HCT116 (cell line): ENCODE data around the gene CISD3. TPM values are rescaled to one million over a fixed set of nuclear protein-coding genes. Genes with fewer than 3 reads are reported as not detected.

Experiments used
- ATAC-seq: fragments of 200-7000 bp; cut with Tn5 transposase; 2 replicates; pipeline ENCODE4 v1.9.1; 2020; ENCODE audit warnings: mild to moderate bottlenecking, moderate library complexity
- BruUV-seq: library from RNA; stranded (reverse); fragments of 400-500 nt; replicated peaks from 2 replicates; lab custom pipeline; 2021; lab: Mats Ljungman, UMichigan
- CTCF ChIA-PET: fragments of 300-600 bp; sonication (Branson Sonifier 250); formaldehyde crosslinking; loops from one replicate; lab custom pipeline; 2021; ENCODE audit warnings: antibody characterized with exemption; lab: Charles Lee
- POLR2A ChIA-PET: fragments of 300-600, 350-600 bp; sonication (Branson Sonifier 250); formaldehyde crosslinking; loops from one replicate; lab custom pipeline; 2021; ENCODE audit warnings: antibody characterized with exemption; lab: Charles Lee
- RAD21 ChIA-PET, 2 experiments: fragments of 300-600 bp; sonication (Branson Sonifier 250); formaldehyde crosslinking; loops; one replicate each; lab custom pipeline; 2023; ENCODE audit warnings: low total read pairs in 2 of 2; ENCODE audit not compliant: uncharacterized antibody in 2 of 2, unreplicated experiment in 2 of 2, low non-redundant PET in 1 of 2; lab: Charles Lee
- DNase-seq: peaks from one replicate; pipeline ENCODE4 v3.0.0-alpha.2; 2010; ENCODE audit warnings: low read depth, low spot score
- H2AFZ ChIP-seq: fragments of 200-600 bp; shearing (Covaris generic), sonication (generic); 2 replicates; pipeline ENCODE4 v1.6.1; 2017; ENCODE audit warnings: low read depth, mixed run types, mixed read lengths, antibody characterized with exemption, low read length; ENCODE audit not compliant: poor library complexity, severe bottlenecking
- H3K27ac ChIP-seq: 2 replicates; pipeline ENCODE4 v1.5.1; 2012; ENCODE audit warnings: low read depth, low read length
- H3K27me3 ChIP-seq: fragments of 200-600 bp; sonication (generic); 2 replicates; pipeline ENCODE4 v1.6.1; 2016; ENCODE audit warnings: mixed run types, low read length, mixed read lengths; ENCODE audit not compliant: insufficient read depth
- H3K36me3 ChIP-seq, 2 experiments: fragments of 200-500 bp in 1 of 2; fragments of 200-600 bp in 1 of 2; sonication (Bioruptor generic) in 1 of 2; sonication (generic) in 1 of 2; 2 replicates each; pipeline versions ENCODE4 v1.5.1 to v1.6.1; 2014 to 2016; ENCODE audit warnings: low read length in 2 of 2, inconsistent platforms in 1 of 2, mixed read lengths in 1 of 2, mixed run types in 1 of 2; ENCODE audit not compliant: insufficient read depth in 2 of 2, control insufficient read depth in 1 of 2
- H3K4me1 ChIP-seq, 2 experiments: fragments of 200-600 bp in 1 of 2; sonication (generic) in 1 of 2; 2 replicates each; pipeline versions ENCODE4 v1.5.1 to v1.6.1; 2012 to 2017; ENCODE audit warnings: low read length in 2 of 2, inconsistent platforms in 1 of 2, mild to moderate bottlenecking in 1 of 2, mixed read lengths in 1 of 2, mixed run types in 1 of 2, moderate library complexity in 1 of 2; ENCODE audit not compliant: insufficient read depth in 2 of 2, control insufficient read depth in 1 of 2
- H3K4me2 ChIP-seq: fragments of 200-600 bp; sonication (generic); 2 replicates; pipeline ENCODE4 v1.6.1; 2017; ENCODE audit warnings: mixed run types, low read length, mixed read lengths
- H3K4me3 ChIP-seq, 2 experiments: fragments of 200-600 bp in 1 of 2; sonication (generic) in 1 of 2; replicated peaks in 1 of 2; 2 replicates each; pipeline ENCODE4 v1.5.1; 2011 to 2016; ENCODE audit warnings: low read length in 2 of 2, control low read depth in 1 of 2, low read depth in 1 of 2, mild to moderate bottlenecking in 1 of 2, mixed read lengths in 1 of 2, mixed run types in 1 of 2
- H3K79me2 ChIP-seq: fragments of 200-600 bp; sonication (generic); 2 replicates; pipeline ENCODE4 v1.6.1; 2017; ENCODE audit warnings: mild to moderate bottlenecking, mixed run types, low read length, moderate library complexity, mixed read lengths; ENCODE audit not compliant: insufficient read depth
- H3K9ac ChIP-seq: fragments of 200-600 bp; sonication (generic); 2 replicates; pipeline ENCODE4 v1.6.1; 2016; ENCODE audit warnings: low read length, mixed read lengths
- H3K9me2 ChIP-seq: fragments of 200-600 bp; sonication (generic), shearing (Covaris generic); 2 replicates; pipeline ENCODE4 v1.6.1; 2017; ENCODE audit warnings: mixed run types, mild to moderate bottlenecking, moderate library complexity; ENCODE audit not compliant: insufficient read depth
- H3K9me3 ChIP-seq, 2 experiments: fragments of 200-500 bp in 1 of 2; fragments of 200-600 bp in 1 of 2; sonication (Bioruptor generic) in 1 of 2; sonication (generic) in 1 of 2; 2 replicates each; pipeline ENCODE4 v1.6.1; 2014 to 2017; ENCODE audit warnings: low read length in 2 of 2, mixed read lengths in 2 of 2, inconsistent platforms in 1 of 2, low read depth in 1 of 2, mild to moderate bottlenecking in 1 of 2, mixed run types in 1 of 2, moderate library complexity in 1 of 2; ENCODE audit not compliant: control insufficient read depth in 1 of 2, insufficient read depth in 1 of 2
- H4K20me1 ChIP-seq: fragments of 200-600 bp; sonication (generic), shearing (Covaris generic); 2 replicates; pipeline ENCODE4 v1.6.1; 2017; ENCODE audit warnings: mixed run types, mild to moderate bottlenecking, moderate library complexity; ENCODE audit not compliant: insufficient read depth
- CBX3 ChIP-seq: IDR thresholded peaks from 2 replicates; pipeline ENCODE4 v1.6.1; 2012; ENCODE audit warnings: low read depth
- CEBPB ChIP-seq: IDR thresholded peaks from 2 replicates; pipeline ENCODE4 v1.6.1; 2012; ENCODE audit warnings: low read depth
- EGR1 ChIP-seq: IDR thresholded peaks from 2 replicates; pipeline ENCODE4 v1.6.1; 2012; ENCODE audit warnings: low read depth
- EZH2 ChIP-seq: fragments of 200-600 bp; sonication (generic); IDR thresholded peaks from 2 replicates; pipeline ENCODE4 v1.6.1; 2017; ENCODE audit warnings: antibody characterized with exemption, mixed run types
- FOSL1 ChIP-seq: IDR thresholded peaks from 2 replicates; pipeline ENCODE4 v1.6.1; 2012; ENCODE audit warnings: low read depth
- JUND ChIP-seq: IDR thresholded peaks from 2 replicates; pipeline ENCODE4 v1.6.1; 2012
- RAD21 ChIP-seq: IDR thresholded peaks from 2 replicates; pipeline ENCODE4 v1.6.1; 2012; ENCODE audit warnings: low read depth, mild to moderate bottlenecking
- REST ChIP-seq: IDR thresholded peaks from 2 replicates; pipeline ENCODE4 v1.6.1; 2012; ENCODE audit warnings: low read depth
- SIN3A ChIP-seq: IDR thresholded peaks from 2 replicates; pipeline ENCODE4 v1.6.1; 2012; ENCODE audit warnings: low read depth
- SP1 ChIP-seq: IDR thresholded peaks from 2 replicates; pipeline ENCODE4 v1.6.1; 2012; ENCODE audit warnings: low read depth
- SRF ChIP-seq: IDR thresholded peaks from 2 replicates; pipeline ENCODE4 v1.6.1; 2012; ENCODE audit warnings: low read depth
- TCF7L2 ChIP-seq: IDR thresholded peaks from 2 replicates; pipeline ENCODE4 v1.7.0; 2011; ENCODE audit warnings: borderline replicate concordance, inconsistent platforms; ENCODE audit not compliant: insufficient read depth, insufficient read length; ENCODE audit errors: extremely low read depth
- YY1 ChIP-seq: IDR thresholded peaks from 2 replicates; pipeline ENCODE4 v1.6.1; 2011; ENCODE audit warnings: low read length, low read depth, moderate library complexity, mild to moderate bottlenecking; ENCODE audit not compliant: insufficient replicate concordance; ENCODE audit errors: extremely low read depth
- ZFX ChIP-seq: fragments of 450-650 bp; IDR thresholded peaks from 2 replicates; pipeline ENCODE4 v1.6.1; 2017
- ZNF274 ChIP-seq: fragments of 200-500 bp; sonication (Bioruptor generic); IDR thresholded peaks from 2 replicates; pipeline ENCODE4 v1.6.1; 2014; ENCODE audit warnings: mild to moderate bottlenecking, low read depth, low read length, inconsistent platforms
- intact Hi-C: fragments of 100-400 bp; cut with micrococcal nuclease; formaldehyde crosslinking; loops from 2 replicates; pipeline ENCODE4 v1.10.0; 2022
- total RNA-seq: library from RNA; stranded (reverse); gene quantifications from one replicate; pipeline ENCODE4 v1.2.1, GENCODE V29; 2021; ENCODE audit not compliant: unreplicated experiment
- TF ChIP-seq, protein P1 (sequence below): IDR thresholded peaks from 2 replicates; pipeline ENCODE4 v1.6.1; 2012
- TF ChIP-seq, protein P2 (sequence below): IDR thresholded peaks from 2 replicates; pipeline ENCODE4 v1.6.1; 2012
- TF ChIP-seq, protein P3 (sequence below): IDR thresholded peaks from 2 replicates; pipeline ENCODE4 v1.6.1; 2011; ENCODE audit warnings: mild to moderate bottlenecking, low read length, moderate library complexity; ENCODE audit not compliant: insufficient replicate concordance; ENCODE audit errors: extremely low read depth
- TF ChIP-seq, protein P4 (sequence below), 3 experiments: fragments of 200-600 bp in 1 of 3; sonication (generic) in 1 of 3; IDR thresholded peaks in 2 of 3; conservative IDR thresholded peaks in 1 of 3; 2 replicates each; pipeline ENCODE4 v1.5.1; 2012 to 2017; ENCODE audit warnings: low read depth in 2 of 3, low read length in 2 of 3, antibody characterized with exemption in 1 of 3, borderline replicate concordance in 1 of 3, control low read depth in 1 of 3, mild to moderate bottlenecking in 1 of 3, mixed read lengths in 1 of 3, mixed run types in 1 of 3, moderate library complexity in 1 of 3; ENCODE audit not compliant: insufficient read depth in 1 of 3

CISD3 gene
- total RNA-seq, 1 experiment from 2014 or later = 50.2 TPM

- Histone ChIP-seq H2AFZ (no peak overlapping the region), H3K27ac (no peak overlapping the region), H4K20me1 (no peaks in the 10 kb centered on the region), H3K79me2 (peaks cover 41% of the 10 kb centered on the region), H3K27me3 (no peaks in the 10 kb centered on the region), H3K9ac (no peak overlapping the region), H3K9me3 (no peaks in the 10 kb centered on the region), H3K9me2 (no peaks in the 10 kb centered on the region), H3K36me3 (peaks cover 19 to 30% of the 10 kb centered on the region in 2 experiments), H3K4me3 (no peak overlapping the region), H3K4me2 (no peak overlapping the region), H3K4me1 (peaks cover 6 to 22% of the 10 kb centered on the region in 2 experiments; a peak in 3 of 4 replicates)
- ChIA-PET CTCF (no interaction called here), RAD21 (no interaction called here), POLR2A (no interaction called here)
- intact Hi-C loops = loop anchor here (10.0 kb wide), 1 partner anchor 415 kb away; the partner anchor contains the start of gene PLXDC1
- DNase-seq (no peak), ATAC-seq (no peak)
- BruUV-seq = no TSS peak
- no peak for TF ChIP-seq SP1
- TF ChIP-seq, protein P1, sequence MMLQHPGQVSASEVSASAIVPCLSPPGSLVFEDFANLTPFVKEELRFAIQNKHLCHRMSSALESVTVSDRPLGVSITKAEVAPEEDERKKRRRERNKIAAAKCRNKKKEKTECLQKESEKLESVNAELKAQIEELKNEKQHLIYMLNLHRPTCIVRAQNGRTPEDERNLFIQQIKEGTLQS = no peak
- TF ChIP-seq SIN3A = no peak
- TF ChIP-seq JUND = no peak
- no peak for TF ChIP-seq YY1
- TF ChIP-seq, protein P2, sequence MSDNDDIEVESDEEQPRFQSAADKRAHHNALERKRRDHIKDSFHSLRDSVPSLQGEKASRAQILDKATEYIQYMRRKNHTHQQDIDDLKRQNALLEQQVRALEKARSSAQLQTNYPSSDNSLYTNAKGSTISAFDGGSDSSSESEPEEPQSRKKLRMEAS = no peak
- TF ChIP-seq ZFX = no peak
- TF ChIP-seq TCF7L2 = no peak
- TF ChIP-seq ZNF274 = no peak
- TF ChIP-seq RAD21 = no peak
- TF ChIP-seq, protein P3, sequence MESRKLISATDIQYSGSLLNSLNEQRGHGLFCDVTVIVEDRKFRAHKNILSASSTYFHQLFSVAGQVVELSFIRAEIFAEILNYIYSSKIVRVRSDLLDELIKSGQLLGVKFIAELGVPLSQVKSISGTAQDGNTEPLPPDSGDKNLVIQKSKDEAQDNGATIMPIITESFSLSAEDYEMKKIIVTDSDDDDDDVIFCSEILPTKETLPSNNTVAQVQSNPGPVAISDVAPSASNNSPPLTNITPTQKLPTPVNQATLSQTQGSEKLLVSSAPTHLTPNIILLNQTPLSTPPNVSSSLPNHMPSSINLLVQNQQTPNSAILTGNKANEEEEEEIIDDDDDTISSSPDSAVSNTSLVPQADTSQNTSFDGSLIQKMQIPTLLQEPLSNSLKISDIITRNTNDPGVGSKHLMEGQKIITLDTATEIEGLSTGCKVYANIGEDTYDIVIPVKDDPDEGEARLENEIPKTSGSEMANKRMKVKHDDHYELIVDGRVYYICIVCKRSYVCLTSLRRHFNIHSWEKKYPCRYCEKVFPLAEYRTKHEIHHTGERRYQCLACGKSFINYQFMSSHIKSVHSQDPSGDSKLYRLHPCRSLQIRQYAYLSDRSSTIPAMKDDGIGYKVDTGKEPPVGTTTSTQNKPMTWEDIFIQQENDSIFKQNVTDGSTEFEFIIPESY = no peak
- no peak for TF ChIP-seq REST
- TF ChIP-seq, protein P4, sequence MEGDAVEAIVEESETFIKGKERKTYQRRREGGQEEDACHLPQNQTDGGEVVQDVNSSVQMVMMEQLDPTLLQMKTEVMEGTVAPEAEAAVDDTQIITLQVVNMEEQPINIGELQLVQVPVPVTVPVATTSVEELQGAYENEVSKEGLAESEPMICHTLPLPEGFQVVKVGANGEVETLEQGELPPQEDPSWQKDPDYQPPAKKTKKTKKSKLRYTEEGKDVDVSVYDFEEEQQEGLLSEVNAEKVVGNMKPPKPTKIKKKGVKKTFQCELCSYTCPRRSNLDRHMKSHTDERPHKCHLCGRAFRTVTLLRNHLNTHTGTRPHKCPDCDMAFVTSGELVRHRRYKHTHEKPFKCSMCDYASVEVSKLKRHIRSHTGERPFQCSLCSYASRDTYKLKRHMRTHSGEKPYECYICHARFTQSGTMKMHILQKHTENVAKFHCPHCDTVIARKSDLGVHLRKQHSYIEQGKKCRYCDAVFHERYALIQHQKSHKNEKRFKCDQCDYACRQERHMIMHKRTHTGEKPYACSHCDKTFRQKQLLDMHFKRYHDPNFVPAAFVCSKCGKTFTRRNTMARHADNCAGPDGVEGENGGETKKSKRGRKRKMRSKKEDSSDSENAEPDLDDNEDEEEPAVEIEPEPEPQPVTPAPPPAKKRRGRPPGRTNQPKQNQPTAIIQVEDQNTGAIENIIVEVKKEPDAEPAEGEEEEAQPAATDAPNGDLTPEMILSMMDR (IDR thresholded peaks at IDR 0.05 in 2 of 3, conservative IDR thresholded peaks at IDR 0.05 in 1 of 3; ENCODE audit: borderline replicate concordance in 1 of 3, insufficient read depth in 1 of 3, low read depth in 2 of 3, low read length in 2 of 3) = no peak
- no peak for TF ChIP-seq EGR1
- TF ChIP-seq CEBPB = no peak
- TF ChIP-seq FOSL1 = no peak
- no peak for TF ChIP-seq EZH2
- no peak for TF ChIP-seq CBX3
- no peak for TF ChIP-seq SRF
Observed at GRCh38 chr17:38739305-38739704, 9.2 kb downstream of the CISD3 start.
